LNCaP clone FGC (cell line): ENCODE results near the gene CACNA2D3.

Experiments used
- DNase-seq: peaks from one replicate; pipeline ENCODE4 v3.0.0-alpha.2; 2011; ENCODE audit warnings: low read depth
- H3K4me3 ChIP-seq: 2 replicates; pipeline ENCODE4 v1.5.1; 2011; ENCODE audit warnings: mild to moderate bottlenecking, low read depth, low read length, control low read depth
- TF ChIP-seq, protein P1 (sequence below): IDR thresholded peaks from 2 replicates; pipeline ENCODE4 v1.5.1; 2012; ENCODE audit warnings: mild to moderate bottlenecking; ENCODE audit not compliant: control insufficient read depth, insufficient read depth; ENCODE audit errors: extremely low read depth

Gene CACNA2D3

DNA sequence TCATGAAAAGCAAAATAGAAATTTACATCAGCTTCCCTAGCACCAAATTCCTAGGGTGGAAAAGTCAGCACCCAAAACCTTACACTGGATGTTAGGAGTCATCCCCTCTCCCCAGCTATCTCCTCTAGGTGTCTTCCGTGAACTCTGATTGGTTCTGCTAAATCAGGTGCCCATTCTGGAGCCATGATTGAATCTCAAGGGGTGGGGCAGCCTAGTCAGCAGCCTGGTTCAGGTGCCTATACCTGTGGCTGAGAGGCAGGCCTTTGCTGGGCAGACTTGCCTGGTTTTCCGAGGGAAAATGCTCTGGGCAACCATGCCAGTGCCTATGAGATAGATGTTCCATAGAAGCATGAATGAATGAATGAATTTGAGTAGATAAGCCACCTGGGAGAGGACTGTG lies 468.8 kb downstream of the CACNA2D3 start:
- TF ChIP-seq, protein P1, sequence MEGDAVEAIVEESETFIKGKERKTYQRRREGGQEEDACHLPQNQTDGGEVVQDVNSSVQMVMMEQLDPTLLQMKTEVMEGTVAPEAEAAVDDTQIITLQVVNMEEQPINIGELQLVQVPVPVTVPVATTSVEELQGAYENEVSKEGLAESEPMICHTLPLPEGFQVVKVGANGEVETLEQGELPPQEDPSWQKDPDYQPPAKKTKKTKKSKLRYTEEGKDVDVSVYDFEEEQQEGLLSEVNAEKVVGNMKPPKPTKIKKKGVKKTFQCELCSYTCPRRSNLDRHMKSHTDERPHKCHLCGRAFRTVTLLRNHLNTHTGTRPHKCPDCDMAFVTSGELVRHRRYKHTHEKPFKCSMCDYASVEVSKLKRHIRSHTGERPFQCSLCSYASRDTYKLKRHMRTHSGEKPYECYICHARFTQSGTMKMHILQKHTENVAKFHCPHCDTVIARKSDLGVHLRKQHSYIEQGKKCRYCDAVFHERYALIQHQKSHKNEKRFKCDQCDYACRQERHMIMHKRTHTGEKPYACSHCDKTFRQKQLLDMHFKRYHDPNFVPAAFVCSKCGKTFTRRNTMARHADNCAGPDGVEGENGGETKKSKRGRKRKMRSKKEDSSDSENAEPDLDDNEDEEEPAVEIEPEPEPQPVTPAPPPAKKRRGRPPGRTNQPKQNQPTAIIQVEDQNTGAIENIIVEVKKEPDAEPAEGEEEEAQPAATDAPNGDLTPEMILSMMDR: no peak
- no peak overlapping the region for H3K4me3 ChIP-seq

DNA sequence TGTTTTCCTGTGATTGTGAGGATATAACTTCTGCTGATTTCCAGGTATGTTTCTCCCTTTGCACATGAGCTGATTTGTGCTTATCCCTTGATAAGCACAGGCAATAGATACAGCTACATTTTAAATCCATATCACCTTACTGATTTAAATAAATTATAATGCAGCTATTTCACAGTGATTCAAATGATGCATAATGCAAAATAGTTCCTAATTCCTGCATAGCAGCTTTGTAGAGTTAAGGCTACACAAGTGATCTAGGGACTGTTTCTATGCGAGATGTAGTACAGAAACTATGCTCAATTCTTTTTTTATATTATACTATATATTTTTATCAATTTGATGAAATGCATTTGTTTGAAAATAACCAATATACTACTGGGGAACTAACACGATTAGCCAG lies 471.3 kb downstream of the CACNA2D3 start:
- no peak overlapping the region for H3K4me3 ChIP-seq
- TF ChIP-seq, protein P1: no peak
- no peak for DNase-seq

More for the DNA sequence above, 468.8 kb downstream of the CACNA2D3 start:
- no peak for DNase-seq

DNA sequence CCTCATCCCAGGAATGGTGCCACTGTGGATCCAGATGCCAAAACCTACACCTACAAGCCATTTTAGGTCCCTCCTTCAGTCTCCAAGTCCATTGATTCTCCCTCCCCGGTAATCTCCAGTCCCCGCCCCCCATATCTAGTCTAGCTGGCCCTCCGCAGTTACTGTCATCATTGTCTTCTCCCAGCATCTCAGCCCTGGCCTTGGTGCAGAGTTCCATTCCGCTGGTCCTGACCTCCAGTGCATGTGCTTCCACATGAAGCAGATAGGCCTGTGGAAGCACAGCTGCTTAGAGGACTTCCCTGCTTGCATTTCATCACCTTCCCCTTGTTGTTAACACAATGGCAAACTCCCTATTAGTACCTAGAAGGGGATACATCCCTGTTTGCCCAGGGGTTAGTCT lies 473.7 kb downstream of the CACNA2D3 start:
- DNase-seq: no peak
- TF ChIP-seq, protein P1: no peak
- no peak overlapping the region for H3K4me3 ChIP-seq

DNA sequence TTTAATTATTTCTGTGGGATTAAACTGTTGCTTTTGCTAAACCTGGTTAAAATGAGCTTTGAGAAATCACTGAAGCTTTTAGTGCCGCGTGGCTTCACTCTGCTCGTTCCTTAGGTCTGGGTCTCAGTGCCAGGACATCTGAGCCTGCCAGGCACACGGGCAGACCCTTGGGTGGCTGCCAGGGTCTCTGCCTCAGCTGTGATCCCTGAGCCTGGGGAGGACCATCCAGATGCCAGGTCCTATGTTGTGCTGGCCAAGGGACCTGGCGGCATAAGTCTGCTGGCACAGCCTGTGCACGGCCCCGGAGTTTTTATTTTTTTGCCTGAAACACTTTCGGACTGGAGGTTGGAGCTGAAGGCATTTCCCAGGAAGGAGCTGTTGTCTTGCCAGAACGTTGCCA lies 477.4 kb downstream of the CACNA2D3 start:
- TF ChIP-seq, protein P1: no peak
- DNase-seq: no peak
- no peak overlapping the region for H3K4me3 ChIP-seq

DNA sequence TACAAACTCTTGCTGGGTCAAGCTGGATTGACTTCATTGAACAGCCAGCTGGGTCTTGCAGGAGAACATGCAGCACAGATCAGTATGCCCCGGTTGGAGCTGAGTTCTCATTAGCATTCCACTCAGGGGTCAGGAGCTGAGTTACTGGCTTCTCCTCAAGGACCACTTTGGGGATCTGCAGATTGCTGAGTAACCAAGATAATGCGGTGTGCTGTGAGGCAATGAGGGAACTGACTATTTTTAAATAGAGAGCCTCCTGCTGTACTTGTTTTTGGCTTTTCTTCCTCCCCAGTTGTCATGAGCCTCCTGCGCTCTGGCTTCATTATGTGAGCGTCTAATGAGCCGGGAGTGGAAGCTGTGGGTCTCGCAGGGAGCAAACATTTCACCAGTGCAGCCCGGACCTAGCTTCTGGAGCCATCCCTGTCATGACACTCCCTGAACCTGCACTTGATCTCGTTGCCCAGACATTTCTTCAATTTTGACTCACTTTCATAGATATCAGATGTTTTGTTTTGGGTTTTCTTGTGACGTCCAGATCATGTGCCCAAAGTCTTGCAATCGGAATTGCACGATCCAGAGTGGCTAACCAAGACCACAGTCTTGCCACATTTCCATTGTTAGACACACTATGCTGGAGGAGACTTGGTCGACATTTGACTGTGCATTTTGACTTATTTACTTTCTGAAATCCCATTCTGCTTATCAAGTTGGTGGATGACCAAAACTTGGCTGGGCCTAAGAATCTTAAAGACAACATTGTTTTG lies 478.3 kb downstream of the CACNA2D3 start:
- DNase-seq: no peak
- H3K4me3 ChIP-seq: no peak overlapping the region
- TF ChIP-seq, protein P1: no peak

DNA sequence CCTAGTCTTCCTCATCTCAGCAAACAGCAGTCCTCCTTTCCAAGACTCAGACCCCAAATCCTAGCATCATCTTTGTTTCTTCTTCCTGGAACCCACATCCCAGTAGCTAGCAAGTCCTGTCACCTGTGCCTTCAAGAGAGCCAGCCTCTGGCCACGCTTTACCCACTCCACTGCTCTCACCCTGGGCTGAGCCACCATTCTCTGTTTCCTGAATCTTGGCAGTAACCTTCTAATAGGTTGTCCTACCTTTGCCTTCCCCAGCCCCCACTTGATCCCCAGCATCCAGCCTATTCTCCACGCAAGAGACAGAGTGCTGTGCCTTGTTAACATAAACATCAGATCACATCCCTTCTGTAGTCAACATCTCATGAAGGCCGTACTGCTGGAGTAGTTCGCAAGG lies 482.1 kb downstream of the CACNA2D3 start:
- DNase-seq: no peak
- TF ChIP-seq, protein P1: no peak
- no peak overlapping the region for H3K4me3 ChIP-seq

DNA sequence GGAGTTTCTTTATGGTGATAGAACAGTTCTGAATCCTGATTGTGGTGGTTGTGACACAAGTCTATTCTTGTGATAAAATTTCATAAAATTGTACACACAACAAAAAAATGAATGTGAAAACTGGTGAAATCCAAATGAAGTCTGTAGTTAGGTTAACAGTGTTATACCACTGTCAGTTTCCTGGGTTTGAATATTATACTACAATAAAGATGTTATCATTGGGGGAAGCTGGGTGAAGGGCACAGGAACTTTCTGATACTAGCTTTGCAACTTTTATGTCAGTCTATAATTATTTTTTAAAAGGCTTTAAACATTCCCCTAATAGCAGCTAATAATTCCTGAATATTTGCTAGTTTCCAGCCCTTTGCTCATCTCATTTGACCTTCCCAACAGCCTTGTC lies 485.7 kb downstream of the CACNA2D3 start:
- no peak overlapping the region for H3K4me3 ChIP-seq
- TF ChIP-seq, protein P1: no peak
- no peak for DNase-seq
